HG03025 (cell line): ENCODE results near the gene LZTFL1.

Experiments
- ATAC-seq: cut with Tn5 transposase; IDR thresholded peaks from one replicate; pipeline ENCODE4 v1.9.1; 2021; ENCODE audit warnings: mild to moderate bottlenecking, moderate library complexity; ENCODE audit not compliant: unreplicated experiment, low FRiP score

LZTFL1 gene

GRCh38 chr3:45773714-45774449 is 68.0 kb downstream of the LZTFL1 start:
- no peak for ATAC-seq
